Endothelial cell (in vitro differentiated cells): ENCODE data around the gene QPCTL. TPM values are rescaled to one million over a fixed set of nuclear protein-coding genes. Genes with fewer than 3 reads are reported as not detected.

Experiments
- DNase-seq: peaks from one replicate; pipeline ENCODE4 v3.0.0; 2021; ENCODE audit warnings: low spot score
- H3K27ac Mint-ChIP-seq: one replicate; pipeline ENCODE4 v1.8.0; 2021; ENCODE audit warnings: mixed read lengths, inconsistent platforms; ENCODE audit not compliant: unreplicated experiment
- H3K27me3 Mint-ChIP-seq: one replicate; pipeline ENCODE4 v1.8.0; 2021; ENCODE audit warnings: mild to moderate bottlenecking, moderate library complexity, mixed read lengths, inconsistent platforms; ENCODE audit not compliant: unreplicated experiment
- H3K36me3 Mint-ChIP-seq: one replicate; pipeline ENCODE4 v1.8.0; 2021; ENCODE audit warnings: mild to moderate bottlenecking, low read depth, mixed read lengths, inconsistent platforms; ENCODE audit not compliant: unreplicated experiment
- H3K4me1 Mint-ChIP-seq: one replicate; pipeline ENCODE4 v1.8.0; 2021; ENCODE audit warnings: mild to moderate bottlenecking, mixed read lengths, inconsistent platforms; ENCODE audit not compliant: unreplicated experiment
- H3K4me3 Mint-ChIP-seq: one replicate; pipeline ENCODE4 v1.8.0; 2021; ENCODE audit warnings: mild to moderate bottlenecking, mixed read lengths, inconsistent platforms; ENCODE audit not compliant: unreplicated experiment
- H3K9me3 Mint-ChIP-seq: one replicate; pipeline ENCODE4 v1.8.0; 2021; ENCODE audit warnings: mixed read lengths, inconsistent platforms; ENCODE audit not compliant: unreplicated experiment
- CTCF ChIP-seq: fragments of 200-600 bp; sonication (generic); IDR thresholded peaks from one replicate; pipeline ENCODE4 v1.5.0; 2021; ENCODE audit warnings: antibody characterized with exemption; ENCODE audit not compliant: unreplicated experiment
- total RNA-seq: library from RNA; stranded (reverse); fragmentation: NEBNext Ultra II Directional; extraction: Animal tissue kit (Norgen Biotek cat#: 25700); gene quantifications from one replicate; pipeline ENCODE4 v1.2.1, GENCODE V29; 2021; ENCODE audit not compliant: unreplicated experiment

QPCTL gene
- total RNA-seq, 1 donor from 2014 or later = 10.6 TPM

- no peaks in the 10 kb centered on the region for H3K4me1 Mint-ChIP-seq
- no peak for DNase-seq
- peaks cover 5% of the 10 kb centered on the region for H3K27me3 Mint-ChIP-seq
- peaks cover 3% of the 10 kb centered on the region for H3K36me3 Mint-ChIP-seq
- TF ChIP-seq CTCF = no peak
- no peaks in the 10 kb centered on the region for H3K9me3 Mint-ChIP-seq
- no peak overlapping the region for H3K27ac Mint-ChIP-seq
- H3K4me3 Mint-ChIP-seq = no peak overlapping the region
These were observed 34.8 kb upstream of the QPCTL start for GRCh38 chr19:45657520-45658167.

- DNase-seq = no peak
These were observed 33.3 kb upstream of the QPCTL start for GRCh38 chr19:45659096-45659729.

GRCh38 chr19:45660636-45661035 lies 31.8 kb upstream of the QPCTL start:
- Mint-ChIP-seq H3K27ac (no peak overlapping the region), H3K36me3 (peaks cover 8% of the 10 kb centered on the region), H3K9me3 (no peaks in the 10 kb centered on the region), H3K4me3 (no peak overlapping the region), H3K27me3 (peaks cover 7% of the 10 kb centered on the region), H3K4me1 (peaks cover 10% of the 10 kb centered on the region)
- no peak for TF ChIP-seq CTCF
- no peak for DNase-seq

More at GRCh38 chr19:45659096-45659729, 33.3 kb upstream of the QPCTL start:
- Mint-ChIP-seq H3K4me1 (peaks cover 3% of the 10 kb centered on the region), H3K27ac (no peak overlapping the region), H3K9me3 (no peaks in the 10 kb centered on the region), H3K27me3 (peaks cover 4% of the 10 kb centered on the region), H3K36me3 (peaks cover 3% of the 10 kb centered on the region), H3K4me3 (peak overlapping the region; percentile 53)
- TF ChIP-seq CTCF = no peak

- Mint-ChIP-seq H3K9me3 (no peaks in the 10 kb centered on the region), H3K4me1 (peaks cover 25% of the 10 kb centered on the region), H3K36me3 (peaks cover 7% of the 10 kb centered on the region), H3K27ac (no peak overlapping the region), H3K27me3 (peaks cover 20% of the 10 kb centered on the region), H3K4me3 (no peak overlapping the region)
- TF ChIP-seq CTCF = no peak
- no peak for DNase-seq
These were observed 28.7 kb upstream of the QPCTL start for GRCh38 chr19:45663800-45664199.

GRCh38 chr19:45664575-45664974 lies 27.9 kb upstream of the QPCTL start:
- peak overlapping the region; percentile 5 for H3K4me3 Mint-ChIP-seq
- no peak for TF ChIP-seq CTCF
- H3K4me1 Mint-ChIP-seq = peaks cover 25% of the 10 kb centered on the region
- H3K27ac Mint-ChIP-seq = peak overlapping the region; percentile 46
- no peak for DNase-seq
- H3K36me3 Mint-ChIP-seq = peaks cover 5% of the 10 kb centered on the region
- peaks cover 27% of the 10 kb centered on the region for H3K27me3 Mint-ChIP-seq
- no peaks in the 10 kb centered on the region for H3K9me3 Mint-ChIP-seq
